Measurements from ENCODE around the gene MKI67.
"Not testable (repeated sequence)": the region's sequence is repeated elsewhere in the genome, so short reads cannot be mapped to it uniquely, and the experiment has no call there.

MKI67 gene

DNA sequence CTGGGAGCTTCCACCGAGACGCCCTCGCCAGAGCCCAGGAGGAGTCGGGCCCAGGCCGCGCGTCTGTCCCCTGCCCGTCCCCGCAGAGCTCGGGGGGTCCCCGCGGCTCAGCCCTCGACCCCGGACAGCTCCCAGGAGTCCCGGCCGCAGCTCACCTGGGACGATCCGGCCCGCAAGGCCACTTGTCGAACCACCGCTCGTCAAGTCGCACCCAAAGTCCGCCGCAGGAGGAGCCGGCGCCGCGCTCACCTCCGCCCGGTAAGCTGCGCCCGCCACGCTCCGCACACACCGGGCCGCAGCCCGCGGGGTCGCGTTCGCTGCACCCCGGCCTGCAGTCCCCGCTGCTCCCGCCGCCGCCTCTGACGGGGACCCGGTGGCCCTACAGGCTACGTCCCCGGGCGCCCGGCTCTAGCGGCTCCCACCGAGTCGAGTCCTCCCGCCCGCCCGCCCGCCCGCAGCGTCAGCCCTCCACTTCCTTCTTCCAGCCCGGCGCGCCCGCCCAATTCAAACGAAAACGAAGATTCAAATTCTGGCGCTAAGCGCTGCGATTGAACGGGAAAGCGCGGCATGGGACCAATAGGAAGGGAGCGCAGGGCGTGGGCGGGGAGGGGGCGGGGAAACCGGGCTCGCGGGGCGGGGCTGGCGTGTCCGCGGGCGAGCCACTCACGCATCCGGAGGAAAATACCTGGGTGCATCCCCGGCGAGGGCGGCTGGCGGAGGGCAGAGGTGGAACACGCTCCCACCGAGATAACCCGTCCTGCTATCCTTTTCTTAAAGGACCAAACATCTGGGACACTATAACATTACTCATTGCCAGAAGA lies at the start of gene MKI67:
TSS of gene MKI67 (minus strand) at position 480 of the 821 bp plus-strand sequence. CDS start 756 bp downstream, outside the sequence.
- peak; percentile 87 for DNase-seq (ENCODE audit: low spot score)

DNA sequence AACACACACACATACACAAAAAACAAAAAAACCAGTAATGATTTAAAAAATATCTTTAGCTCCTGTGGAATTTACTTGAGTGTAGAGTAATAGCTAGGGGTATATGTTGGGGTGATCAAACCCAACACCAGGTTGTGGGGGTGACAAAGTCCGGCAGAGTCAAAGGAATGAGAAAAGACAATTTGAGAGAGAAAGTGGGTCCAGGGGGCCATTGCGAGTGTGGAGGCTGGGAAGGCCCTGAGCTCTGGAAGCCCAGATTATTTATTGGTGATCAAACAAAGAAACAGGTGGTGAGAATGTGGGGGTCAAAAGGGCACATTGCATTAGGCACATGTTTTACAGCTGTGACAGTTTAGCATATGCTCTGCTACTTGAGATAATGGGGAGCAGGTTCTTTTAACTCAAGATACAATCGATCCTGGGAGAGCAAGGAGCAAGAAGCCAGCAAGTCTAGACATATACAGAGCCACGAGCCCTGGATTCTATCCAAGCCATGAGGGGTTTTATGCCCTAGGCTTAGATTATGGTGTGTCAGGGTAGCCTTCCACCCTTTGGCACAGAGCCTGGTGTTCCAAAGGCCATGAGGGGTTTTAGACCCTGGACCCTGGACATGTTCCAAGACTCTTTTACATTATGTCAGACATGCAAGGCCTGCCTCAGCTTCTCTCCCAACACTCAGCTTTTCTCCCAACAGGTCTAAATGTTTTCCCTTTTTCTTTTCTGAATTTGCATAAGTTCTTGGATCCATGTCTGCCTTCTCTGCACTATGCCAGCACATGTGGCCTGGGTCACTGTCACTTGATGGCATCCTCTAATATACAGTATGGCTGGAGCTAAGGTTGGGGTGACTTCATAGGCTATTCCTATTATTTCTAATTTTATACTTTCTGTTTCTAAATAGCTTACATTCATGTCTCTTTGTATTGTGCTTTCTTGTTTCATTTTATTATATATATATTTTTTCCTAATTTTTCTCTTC lies 48.6 kb upstream of the MKI67 start:
- no peak for DNase-seq (ENCODE audit: low spot score)

- DNase-seq (ENCODE audit: low spot score), result no peak
Observed at GRCh38 chr10:128173386-128173785, 47.2 kb upstream of the MKI67 start.

GRCh38 chr10:128172756-128173155 lies 46.5 kb upstream of the MKI67 start:
- no peak for DNase-seq (ENCODE audit: low spot score)

DNA sequence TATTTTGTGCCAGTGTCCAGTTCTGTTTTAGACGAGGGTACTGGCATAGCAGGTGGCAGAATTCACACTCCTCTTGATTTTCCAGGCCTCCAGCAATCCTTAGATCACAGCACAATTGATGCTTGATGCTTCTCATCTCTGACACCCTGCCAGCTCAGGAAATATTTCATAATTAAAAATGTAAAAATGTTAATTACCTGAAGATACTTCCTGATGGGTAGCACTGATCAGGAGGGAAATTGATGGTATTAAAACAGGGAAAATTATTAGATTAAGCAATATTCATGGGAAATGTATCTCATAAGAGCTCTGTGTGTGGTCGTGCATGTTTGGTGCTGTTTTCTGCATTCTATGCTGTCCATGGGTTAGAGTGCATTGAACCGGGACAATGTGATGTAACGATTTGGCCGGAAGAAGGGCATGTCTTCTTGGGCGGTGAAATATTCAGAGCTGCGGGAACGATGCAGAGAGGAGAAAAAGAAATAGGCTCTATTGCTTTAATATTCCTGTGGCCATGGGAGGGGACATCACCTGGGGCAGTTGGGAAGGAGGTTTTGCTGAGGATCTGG lies 43.7 kb upstream of the MKI67 start:
- no peak for DNase-seq (ENCODE audit: low spot score)

DNA sequence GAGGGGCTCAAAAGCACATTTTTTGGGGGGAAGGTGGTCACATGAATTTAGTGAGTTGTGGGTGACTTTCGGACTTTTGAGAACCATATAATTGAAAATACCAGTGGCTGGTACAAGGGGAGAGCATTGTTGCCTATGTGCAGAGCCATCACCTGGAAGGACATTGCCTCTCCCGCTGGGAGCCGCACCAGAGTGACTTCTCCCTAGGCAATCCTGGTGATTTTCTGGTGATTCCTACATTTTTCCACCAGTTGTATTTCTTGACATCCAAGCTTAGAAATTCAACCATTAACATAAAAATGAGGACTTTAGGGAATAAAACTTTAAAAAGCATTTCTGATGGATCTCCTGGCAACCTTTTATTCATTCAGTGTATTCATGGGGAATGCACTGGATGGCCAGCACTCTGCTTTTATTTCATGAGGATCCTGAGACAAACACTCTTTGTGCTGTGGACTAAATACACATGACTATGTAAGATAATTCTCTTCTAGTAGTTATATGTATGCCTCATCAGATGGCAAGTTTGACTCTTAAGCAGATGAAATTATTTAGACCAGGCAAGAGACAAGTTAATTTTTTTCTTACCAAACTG lies 41.8 kb upstream of the MKI67 start:
- DNase-seq (ENCODE audit: low spot score), result no peak

DNA sequence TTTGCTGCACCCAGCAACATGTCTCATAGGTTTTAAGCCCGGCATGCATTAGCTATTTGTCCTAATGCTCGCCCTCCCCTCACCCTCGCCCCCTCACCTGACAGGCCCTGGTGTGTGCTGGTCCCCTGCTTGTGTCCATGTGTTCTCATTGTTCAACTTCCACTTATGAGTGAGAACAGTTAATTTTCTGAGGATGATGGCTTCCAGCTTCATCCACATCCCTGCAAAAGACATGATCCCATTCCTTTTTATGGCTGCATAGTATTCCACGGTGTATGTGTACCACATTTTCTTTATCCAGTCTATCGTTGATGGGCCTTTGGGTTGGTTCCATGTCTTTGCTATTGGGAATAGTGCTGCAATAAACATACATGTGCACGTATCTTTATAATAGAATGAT lies 40.9 kb upstream of the MKI67 start:
- DNase-seq (ENCODE audit: low spot score), result not testable (repeated sequence)

- no peak for DNase-seq (ENCODE audit: low spot score)
Observed at GRCh38 chr10:128166151-128166550, 39.9 kb upstream of the MKI67 start.

- DNase-seq (ENCODE audit: low spot score), result no peak
Observed at GRCh38 chr10:128165536-128165935, 39.3 kb upstream of the MKI67 start.

- no peak for DNase-seq (ENCODE audit: low spot score)
Observed at GRCh38 chr10:128163701-128164100, 37.5 kb upstream of the MKI67 start.

- DNase-seq (ENCODE audit: low spot score), result no peak
Observed at GRCh38 chr10:128161031-128161430, 34.8 kb upstream of the MKI67 start.

GRCh38 chr10:128160297-128160711 lies 34.1 kb upstream of the MKI67 start:
- DNase-seq (ENCODE audit: low spot score), result no peak

DNA sequence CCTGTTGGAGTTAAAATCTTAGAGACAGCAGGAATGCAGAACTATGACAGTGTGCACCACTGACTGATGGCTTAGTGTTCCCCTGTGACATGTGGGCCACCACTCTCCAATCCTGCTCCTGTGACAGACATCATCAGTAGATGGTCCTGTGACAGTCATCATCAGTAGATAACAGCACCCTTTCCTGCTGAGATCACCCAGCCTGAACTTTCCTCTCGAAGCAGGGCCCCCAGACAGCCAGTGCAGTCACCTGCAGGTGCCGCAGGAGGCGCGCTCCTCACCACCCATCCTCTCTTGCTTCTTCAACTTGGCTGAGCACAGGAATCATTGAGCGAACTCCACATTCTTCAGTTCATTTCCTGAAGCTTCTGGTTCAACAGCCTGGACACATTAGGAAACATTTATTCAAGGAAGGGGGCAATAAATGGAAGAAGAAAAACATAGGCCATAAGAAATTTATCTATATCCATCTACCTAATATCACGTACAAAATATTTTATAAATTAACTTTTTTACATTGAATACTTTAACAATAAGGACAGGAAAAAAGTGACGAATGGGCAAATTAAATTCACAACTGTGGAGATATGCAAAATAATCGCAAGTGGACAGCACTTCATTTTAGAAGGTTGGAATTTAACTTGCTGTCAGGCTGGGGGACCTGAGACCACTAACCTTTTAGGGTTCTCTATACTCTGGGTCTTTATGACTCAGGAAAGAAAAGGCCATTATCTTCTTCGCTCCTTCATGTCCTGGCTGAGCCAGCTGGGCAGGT lies 32.0 kb upstream of the MKI67 start:
- DNase-seq (ENCODE audit: low spot score), result no peak

GRCh38 chr10:128156999-128157755 lies 31.0 kb upstream of the MKI67 start:
- DNase-seq (ENCODE audit: low spot score), result peak; percentile 78

DNA sequence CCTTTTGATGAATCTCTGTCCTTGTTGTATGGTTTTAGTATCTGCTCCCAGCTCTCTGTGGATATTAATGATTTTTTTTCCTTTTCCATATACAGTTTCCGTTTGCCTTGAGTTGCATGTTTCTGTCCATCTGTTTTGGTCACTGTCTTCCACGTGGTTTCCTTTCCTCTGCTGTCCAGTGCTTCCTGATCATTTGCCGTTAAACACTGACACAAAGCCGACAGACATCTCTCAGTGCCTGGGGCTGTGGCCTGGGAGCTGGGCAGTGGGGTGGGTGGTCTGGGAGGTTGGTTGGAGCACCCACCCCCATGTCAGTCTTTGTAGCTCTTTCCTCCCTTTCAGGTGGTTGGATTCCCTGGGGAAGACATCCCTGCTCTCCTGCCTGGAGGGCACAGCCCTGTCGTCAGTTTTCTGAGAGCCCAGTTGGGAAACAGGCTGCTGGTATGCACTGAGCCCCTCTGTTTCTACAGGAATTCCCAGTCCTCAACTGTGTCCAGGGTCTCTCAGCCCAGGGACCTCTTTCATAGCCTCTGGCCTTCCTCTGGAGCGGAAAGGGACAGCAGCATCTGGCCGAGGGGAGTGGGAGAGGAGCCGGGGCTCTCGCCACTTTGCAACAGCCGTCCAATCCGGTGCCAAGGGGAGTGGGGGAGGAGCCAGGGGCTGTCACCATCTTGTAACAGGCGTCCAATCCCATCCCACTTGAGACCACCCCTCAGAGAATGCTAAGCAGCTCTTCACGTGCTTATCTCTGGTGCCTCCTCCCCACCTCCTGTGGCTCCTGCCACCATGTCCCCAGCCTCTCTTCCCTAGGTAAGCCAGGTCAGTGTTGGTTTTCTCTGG lies 26.7 kb upstream of the MKI67 start:
- DNase-seq (ENCODE audit: low spot score), result no peak

DNA sequence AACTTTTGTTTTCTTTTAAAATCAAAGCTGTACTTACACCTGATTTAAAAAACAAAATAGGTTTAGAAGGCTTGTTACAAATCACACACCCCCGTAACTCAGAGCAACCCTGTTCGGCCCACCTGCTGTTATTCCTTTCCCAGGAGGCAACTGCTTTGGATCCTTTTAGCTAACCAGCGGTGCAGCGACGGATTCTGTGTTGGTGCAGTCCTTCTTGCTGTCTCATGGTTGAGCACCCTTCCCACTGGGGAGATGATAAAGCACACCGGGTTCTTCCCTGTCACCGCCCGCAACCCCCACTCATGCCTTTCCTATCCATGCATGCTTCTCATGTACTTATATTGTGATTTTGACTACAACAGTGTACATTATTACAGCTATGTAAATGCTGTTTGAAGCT lies 24.8 kb upstream of the MKI67 start:
- DNase-seq (ENCODE audit: low spot score), result no peak

GRCh38 chr10:128150561-128150960 lies 24.3 kb upstream of the MKI67 start:
- DNase-seq (ENCODE audit: low spot score), result no peak

GRCh38 chr10:128150045-128150493 lies 23.8 kb upstream of the MKI67 start:
- peak; percentile 82 for DNase-seq (ENCODE audit: low spot score)

DNA sequence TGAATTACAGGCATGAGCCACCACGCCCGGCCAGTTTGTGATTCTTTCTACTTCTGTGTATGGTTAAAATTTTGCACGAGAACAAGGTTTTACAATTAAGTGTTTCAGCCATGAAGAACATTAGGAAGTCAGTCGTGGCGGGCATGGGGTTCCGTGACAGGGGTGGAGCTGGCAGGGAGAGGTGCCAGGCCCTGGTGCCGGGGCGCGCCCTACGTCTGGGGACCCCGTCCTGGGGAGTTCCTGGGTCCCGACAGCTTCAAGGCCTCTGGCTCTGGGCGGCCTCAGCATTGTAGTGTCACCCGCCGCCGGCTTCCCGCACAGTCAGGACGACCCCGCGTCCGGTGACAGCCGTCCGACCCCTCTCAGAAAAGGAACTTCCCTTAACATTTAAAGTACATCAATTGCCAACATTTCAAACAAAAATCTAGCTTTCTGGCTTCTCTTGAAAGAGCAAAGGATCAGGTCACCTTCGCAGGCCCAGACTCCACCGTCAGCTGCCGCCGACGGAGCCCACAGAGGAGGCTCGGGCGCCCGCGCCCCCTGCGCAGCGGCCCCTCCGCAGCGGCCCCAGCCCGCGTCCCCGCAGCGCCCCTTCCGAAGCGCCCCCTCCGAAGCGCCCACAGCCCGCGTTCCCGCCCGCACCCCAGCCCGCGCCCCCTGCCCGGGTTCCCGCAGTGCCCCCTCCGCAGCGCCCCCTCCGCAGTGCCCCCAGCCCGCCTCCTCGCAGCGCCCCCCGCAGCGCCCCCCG lies 23.2 kb upstream of the MKI67 start:
- peak; percentile 9 for DNase-seq (ENCODE audit: low spot score)

Data from HuH-7 (cell line).